ENCODE data around the gene SH3PXD2A.

SH3PXD2A gene

DNA sequence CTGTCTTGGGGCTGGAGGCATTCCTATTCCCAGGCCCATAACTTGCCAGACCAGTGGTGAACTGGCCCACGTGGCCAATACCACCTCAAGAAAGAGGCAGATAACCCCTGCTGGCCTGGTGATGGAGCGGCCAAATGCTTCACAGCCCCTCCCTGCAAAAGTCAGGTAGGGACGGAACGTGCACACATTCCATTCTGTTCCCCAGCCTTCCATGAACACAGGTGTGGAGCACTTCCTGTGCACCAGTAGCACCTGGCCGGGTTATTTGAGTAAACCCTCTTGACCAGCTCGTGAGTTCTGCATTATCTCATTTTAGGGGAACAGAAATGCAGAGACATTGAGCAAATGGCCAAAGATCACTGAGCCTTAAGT is 134.4 kb downstream of the SH3PXD2A start:
- no peak overlapping the region for H3K4me3 ChIP-seq (ENCODE audit: control insufficient read depth, low read depth, low read length)
- TF ChIP-seq, protein P1, sequence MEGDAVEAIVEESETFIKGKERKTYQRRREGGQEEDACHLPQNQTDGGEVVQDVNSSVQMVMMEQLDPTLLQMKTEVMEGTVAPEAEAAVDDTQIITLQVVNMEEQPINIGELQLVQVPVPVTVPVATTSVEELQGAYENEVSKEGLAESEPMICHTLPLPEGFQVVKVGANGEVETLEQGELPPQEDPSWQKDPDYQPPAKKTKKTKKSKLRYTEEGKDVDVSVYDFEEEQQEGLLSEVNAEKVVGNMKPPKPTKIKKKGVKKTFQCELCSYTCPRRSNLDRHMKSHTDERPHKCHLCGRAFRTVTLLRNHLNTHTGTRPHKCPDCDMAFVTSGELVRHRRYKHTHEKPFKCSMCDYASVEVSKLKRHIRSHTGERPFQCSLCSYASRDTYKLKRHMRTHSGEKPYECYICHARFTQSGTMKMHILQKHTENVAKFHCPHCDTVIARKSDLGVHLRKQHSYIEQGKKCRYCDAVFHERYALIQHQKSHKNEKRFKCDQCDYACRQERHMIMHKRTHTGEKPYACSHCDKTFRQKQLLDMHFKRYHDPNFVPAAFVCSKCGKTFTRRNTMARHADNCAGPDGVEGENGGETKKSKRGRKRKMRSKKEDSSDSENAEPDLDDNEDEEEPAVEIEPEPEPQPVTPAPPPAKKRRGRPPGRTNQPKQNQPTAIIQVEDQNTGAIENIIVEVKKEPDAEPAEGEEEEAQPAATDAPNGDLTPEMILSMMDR (conservative IDR thresholded peaks at IDR 0.05; ENCODE audit: control insufficient read depth, insufficient read depth, low read depth, low read length): no peak
- no peak for DNase-seq (ENCODE audit: low read depth)

DNA sequence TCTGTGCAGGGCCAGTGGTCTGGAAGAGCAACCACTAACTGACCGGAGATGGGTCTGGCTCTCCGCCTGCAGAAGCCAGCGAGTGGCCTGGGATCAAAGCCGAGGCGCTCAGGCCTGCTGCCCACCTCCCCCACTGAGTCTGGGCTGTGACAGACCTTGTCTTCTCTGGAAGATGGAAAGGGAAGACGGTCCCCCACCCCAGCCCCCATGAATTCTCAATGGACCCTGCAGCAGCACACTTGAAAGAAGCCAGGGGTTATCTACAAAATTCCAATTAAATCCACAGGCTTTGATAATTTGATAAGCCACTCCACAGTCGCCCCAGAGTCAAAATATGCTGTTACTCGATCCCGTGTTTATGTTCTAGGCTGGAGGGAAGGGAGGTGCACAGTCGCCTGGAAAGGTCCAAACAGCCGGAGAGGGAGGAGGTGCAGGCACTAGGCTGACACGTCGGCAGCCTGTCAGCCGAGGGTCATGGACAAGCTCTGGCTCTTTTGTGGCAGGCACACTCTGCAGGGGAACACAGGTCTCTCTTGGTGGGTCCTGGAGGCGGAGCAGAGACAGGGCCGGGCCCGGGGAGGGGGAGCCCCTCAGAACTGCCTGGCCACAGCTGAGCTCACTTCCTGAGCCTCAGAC is 134.9 kb downstream of the SH3PXD2A start:
- no peak for DNase-seq (ENCODE audit: low read depth)
- no peak overlapping the region for H3K4me3 ChIP-seq (ENCODE audit: control insufficient read depth, low read depth, low read length)
- TF ChIP-seq, protein P1 (conservative IDR thresholded peaks at IDR 0.05; ENCODE audit: control insufficient read depth, insufficient read depth, low read depth, low read length): no peak

DNA sequence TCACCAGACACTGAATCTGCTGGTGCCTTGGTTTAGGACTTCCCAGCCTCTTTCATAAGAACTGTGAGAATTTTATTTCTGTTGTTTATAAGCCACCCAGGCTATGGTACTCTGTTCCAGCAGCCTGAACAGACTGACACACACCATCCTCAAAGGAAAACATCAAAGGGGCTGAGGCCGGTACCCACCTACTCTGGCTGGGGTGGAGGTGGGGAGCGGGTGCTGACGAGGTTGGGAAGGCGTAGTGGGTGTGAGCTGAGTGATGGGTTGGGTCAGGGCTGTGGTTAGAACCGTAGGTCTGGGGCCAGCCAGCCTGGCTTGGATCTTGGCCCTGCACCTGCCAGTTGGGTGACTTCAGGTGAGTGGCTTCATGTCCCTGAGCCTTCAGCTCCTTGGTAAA is 136.3 kb downstream of the SH3PXD2A start:
- no peak overlapping the region for H3K4me3 ChIP-seq (ENCODE audit: control insufficient read depth, low read depth, low read length)
- TF ChIP-seq, protein P1 (conservative IDR thresholded peaks at IDR 0.05; ENCODE audit: control insufficient read depth, insufficient read depth, low read depth, low read length): no peak
- DNase-seq (ENCODE audit: low read depth): no peak

DNA sequence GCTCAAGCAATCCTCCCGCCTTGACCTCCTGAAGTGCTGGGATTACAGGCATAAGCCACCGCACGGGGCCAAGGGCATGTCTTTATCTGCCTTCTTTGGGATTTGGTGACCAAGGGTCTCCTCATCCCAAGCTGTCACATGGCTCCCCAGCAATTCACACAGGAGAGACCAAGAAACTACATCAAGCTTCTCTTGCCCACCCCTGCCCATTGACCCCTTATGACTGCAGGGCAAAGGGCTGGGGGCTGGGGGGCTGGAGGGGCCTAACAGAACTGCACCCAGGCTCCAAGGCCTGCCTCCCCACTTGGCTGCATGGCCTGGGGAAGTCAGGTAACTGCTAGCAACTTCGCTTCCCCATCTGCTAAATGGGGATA is 137.1 kb downstream of the SH3PXD2A start:
- TF ChIP-seq, protein P1 (conservative IDR thresholded peaks at IDR 0.05; ENCODE audit: control insufficient read depth, insufficient read depth, low read depth, low read length): no peak
- no peak for DNase-seq (ENCODE audit: low read depth)
- no peak overlapping the region for H3K4me3 ChIP-seq (ENCODE audit: control insufficient read depth, low read depth, low read length)

DNA sequence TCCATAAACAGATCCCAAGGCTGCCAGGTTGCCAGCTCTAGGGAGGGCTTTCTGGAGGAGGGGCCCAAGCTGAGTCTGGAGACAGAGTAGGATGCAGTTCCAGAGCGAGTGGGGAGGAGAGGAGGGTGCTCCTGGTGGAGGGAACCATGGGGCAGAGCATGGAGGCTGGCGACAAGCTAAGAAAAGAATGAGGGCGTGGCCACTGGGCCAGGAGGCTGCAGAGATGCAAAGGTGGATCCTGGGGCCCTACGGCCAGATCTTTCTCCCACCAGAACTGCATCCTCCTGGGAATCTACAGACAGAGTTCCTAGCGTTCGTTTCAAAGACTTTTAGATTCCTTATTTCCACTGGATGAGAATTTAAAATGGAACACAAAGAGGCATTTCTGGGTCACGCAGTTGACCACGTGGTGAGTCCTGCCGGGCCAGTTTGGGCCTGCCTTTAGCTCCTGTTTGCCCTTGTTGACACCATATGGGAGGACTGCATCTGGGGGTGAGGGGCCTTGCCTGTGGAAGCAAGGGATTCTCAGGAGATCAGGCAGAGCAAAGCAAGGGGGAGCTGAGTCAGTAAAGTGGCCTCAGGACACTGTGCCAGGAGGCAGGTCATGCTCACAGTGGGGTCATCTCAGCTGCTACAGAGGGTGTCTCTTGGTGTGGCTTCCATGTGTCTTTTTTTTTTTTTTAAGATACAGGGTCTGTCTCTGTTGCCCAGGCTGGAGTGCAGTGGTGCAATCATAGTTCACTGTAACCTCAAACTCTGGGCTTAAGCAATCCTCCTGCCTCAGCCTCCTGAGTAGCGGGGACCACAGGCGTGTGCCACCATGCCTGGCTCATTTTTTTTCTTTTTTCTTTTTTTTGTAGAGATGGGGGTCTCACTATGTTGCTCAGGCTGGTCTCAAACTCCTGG is 137.8 kb downstream of the SH3PXD2A start:
- H3K4me3 ChIP-seq (ENCODE audit: control insufficient read depth, low read depth, low read length): no peak overlapping the region
- TF ChIP-seq, protein P1 (conservative IDR thresholded peaks at IDR 0.05; ENCODE audit: control insufficient read depth, insufficient read depth, low read depth, low read length): no peak
- no peak for DNase-seq (ENCODE audit: low read depth)

DNA sequence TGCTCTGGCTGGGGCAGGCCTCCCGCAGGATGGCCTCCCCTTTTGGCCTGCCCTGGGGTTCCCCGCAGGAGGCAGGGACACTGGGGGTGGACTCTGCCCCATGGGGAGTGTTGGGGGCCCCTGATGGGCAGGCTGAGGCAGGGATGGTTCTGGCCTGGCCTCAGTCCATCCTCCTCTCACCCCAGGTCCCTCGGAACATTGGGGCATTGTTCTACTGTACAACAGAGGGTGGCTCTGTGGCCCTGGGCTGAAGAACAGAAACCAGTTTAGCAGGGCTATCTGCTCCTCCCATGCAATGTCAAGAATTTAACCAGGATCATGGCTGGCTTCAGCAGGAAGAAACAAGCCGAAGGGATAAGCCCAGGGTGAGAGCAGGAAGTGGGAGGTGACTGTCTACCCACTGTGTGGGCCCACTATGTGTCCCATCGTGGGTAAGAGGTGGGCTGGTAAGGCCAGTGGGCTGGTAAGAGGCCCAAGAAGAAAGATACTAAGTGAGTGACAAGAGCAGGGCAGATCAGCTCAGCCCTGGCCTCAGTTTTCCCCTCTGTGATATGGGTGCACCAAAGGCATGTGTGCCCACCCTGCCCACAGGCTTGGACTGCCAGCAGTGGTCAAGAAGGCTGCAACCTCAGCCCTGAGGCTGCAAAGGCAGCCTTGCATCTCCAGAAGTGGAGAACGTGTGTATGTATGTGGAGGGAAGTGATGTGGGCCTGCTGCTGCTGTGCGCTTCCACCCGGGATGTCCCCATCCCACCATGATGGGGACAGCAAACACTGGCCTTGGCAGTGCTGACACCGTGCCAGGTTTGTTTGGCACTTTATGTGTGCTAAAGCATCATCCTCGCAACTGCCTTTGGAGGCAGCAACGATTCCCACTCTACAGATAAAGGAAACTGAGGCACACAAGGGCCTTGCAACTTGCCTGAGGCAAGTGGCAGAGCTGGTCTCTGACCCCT is 138.9 kb downstream of the SH3PXD2A start:
- no peak for DNase-seq (ENCODE audit: low read depth)
- TF ChIP-seq, protein P1 (conservative IDR thresholded peaks at IDR 0.05; ENCODE audit: control insufficient read depth, insufficient read depth, low read depth, low read length): no peak
- H3K4me3 ChIP-seq (ENCODE audit: control insufficient read depth, low read depth, low read length): no peak overlapping the region
